Tibial nerve (tissue), 4 donors: ENCODE measurements around the gene FKBP1C.

Experiments
- CTCF ChIP-seq, 5 experiments: fragments of 200-600 bp in 3 of 5; fragments of 450-650 bp in 2 of 5; sonication (generic) in 3 of 5; IDR thresholded peaks; one replicate each; pipeline ENCODE4 v1.5.1; 2016 to 2019; ENCODE audit warnings: antibody characterized with exemption in 5 of 5, mild to moderate bottlenecking in 3 of 5, moderate library complexity in 2 of 5
- EP300 ChIP-seq, 2 donors: sonication (generic); formaldehyde crosslinking; IDR thresholded peaks; one replicate each; pipeline ENCODE4 v1.6.1; 2017; ENCODE audit warnings: antibody characterized with exemption in 2 of 2, mild to moderate bottlenecking in 1 of 2
- POLR2A ChIP-seq, 2 donors: fragments of 450-650 bp; IDR thresholded peaks; one replicate each; pipeline ENCODE4 v1.6.1; 2017; ENCODE audit warnings: antibody characterized with exemption in 2 of 2, mild to moderate bottlenecking in 2 of 2, moderate library complexity in 2 of 2

GRCh38 chr6:63213325-63213724 is 2.1 kb downstream of the FKBP1C start:
- TF ChIP-seq POLR2A (IDR thresholded peaks at IDR 0.05) (no peak), CTCF (IDR thresholded peaks at IDR 0.05) (no peak), EP300 (IDR thresholded peaks at IDR 0.05) (no peak)
